Stimulated activated CD8-positive, alpha-beta memory T cell treated with anti-CD3 and anti-CD28 coated beads, Interleukin-7, amount 100 ng/mL, for 24 hours (primary cell): ENCODE measurements around the gene MATCAP1.

Experiments used
- DNase-seq: peaks from one replicate; pipeline ENCODE4 v3.0.0-alpha.2; 2020; ENCODE audit warnings: low read depth

MATCAP1 gene

GRCh38 chr16:67191411-67191994 is 7.7 kb upstream of the MATCAP1 start:
- no peak for DNase-seq

GRCh38 chr16:67190448-67191399 is 7.0 kb upstream of the MATCAP1 start:
- no peak for DNase-seq

GRCh38 chr16:67190041-67190440 is 6.3 kb upstream of the MATCAP1 start, which contains the start of gene EXOC3L1:
TSS of gene EXOC3L1 (minus strand) at chr16:67190136. CDS start at chr16:67189676, 460 bp downstream.
- DNase-seq: no peak

GRCh38 chr16:67188798-67189197 is 5.0 kb upstream of the MATCAP1 start:
- DNase-seq: no peak

GRCh38 chr16:67188323-67188722 is 4.6 kb upstream of the MATCAP1 start:
- DNase-seq: no peak

GRCh38 chr16:67187175-67187890 is 3.6 kb upstream of the MATCAP1 start:
- no peak for DNase-seq

GRCh38 chr16:67186550-67186950 is 2.8 kb upstream of the MATCAP1 start:
- no peak for DNase-seq

GRCh38 chr16:67185651-67186134 is 1.9 kb upstream of the MATCAP1 start:
- no peak for DNase-seq

- DNase-seq: peak; percentile 82
These were observed 1.4 kb upstream of the MATCAP1 start for GRCh38 chr16:67184995-67185650.

GRCh38 chr16:67184453-67184994 is 761 bp upstream of the MATCAP1 start:
- DNase-seq: no peak

- no peak for DNase-seq
These were observed 508 bp downstream of the MATCAP1 start for GRCh38 chr16:67183284-67183626.

- no peak for DNase-seq
These were observed 1.5 kb downstream of the MATCAP1 start for GRCh38 chr16:67182288-67182687.

- DNase-seq: no peak
These were observed 2.4 kb downstream of the MATCAP1 start for GRCh38 chr16:67181346-67181745.

GRCh38 chr16:67180166-67180565 is 3.6 kb downstream of the MATCAP1 start:
- DNase-seq: no peak

- DNase-seq: no peak
These were observed 4.2 kb downstream of the MATCAP1 start for GRCh38 chr16:67179421-67180080.

GRCh38 chr16:67177743-67178699 is 5.7 kb downstream of the MATCAP1 start:
- DNase-seq: no peak

- no peak for DNase-seq
These were observed 7.1 kb downstream of the MATCAP1 start for GRCh38 chr16:67176662-67177061.

- no peak for DNase-seq
These were observed 9.0 kb downstream of the MATCAP1 start for GRCh38 chr16:67174706-67175231.

GRCh38 chr16:67173808-67174705 is 9.7 kb downstream of the MATCAP1 start:
- DNase-seq: no peak
